Fibroblast of lung (primary cell): ENCODE data around the gene FCRLB. TPM values are rescaled to one million over a fixed set of nuclear protein-coding genes. Genes with fewer than 3 reads are reported as not detected.
"Not testable (repeated sequence)": the region's sequence is repeated elsewhere in the genome, so short reads cannot be mapped to it uniquely, and the experiment has no call there.

ENCODE experiments used
- DNase-seq, 2 donors: peaks; one replicate each; pipeline versions ENCODE4 v3.0.0 to v3.0.0-alpha.2; 2010; ENCODE audit warnings: low read depth in 2 of 2
- H2AFZ ChIP-seq: 2 replicates; pipeline ENCODE4 v1.5.1; 2012; ENCODE audit warnings: low read length, control low read depth, inconsistent platforms
- H3K27ac ChIP-seq: 2 replicates; pipeline ENCODE4 v1.5.1; 2011; ENCODE audit warnings: low read length, control low read depth; ENCODE audit not compliant: insufficient read depth
- H3K27me3 ChIP-seq: 2 replicates; pipeline ENCODE4 v1.5.1; 2011; ENCODE audit warnings: mild to moderate bottlenecking, low read length; ENCODE audit not compliant: control insufficient read depth, insufficient read depth
- H3K36me3 ChIP-seq: 2 replicates; pipeline ENCODE4 v1.5.1; 2011; ENCODE audit warnings: low read length; ENCODE audit not compliant: control insufficient read depth, insufficient read depth
- H3K4me1 ChIP-seq: 2 replicates; pipeline ENCODE4 v1.5.1; 2011; ENCODE audit warnings: low read length; ENCODE audit not compliant: control insufficient read depth, insufficient read depth; ENCODE audit errors: extremely low read depth
- H3K4me2 ChIP-seq: 2 replicates; pipeline ENCODE4 v1.5.1; 2011; ENCODE audit warnings: low read length, control low read depth; ENCODE audit not compliant: insufficient read depth; ENCODE audit errors: extremely low read depth
- H3K4me3 ChIP-seq, 4 experiments: fragments of 200-600 bp in 1 of 4; sonication (generic) in 1 of 4; replicated peaks in 1 of 4; 2 replicates each; pipeline ENCODE4 v1.5.1; 2011 to 2016; ENCODE audit warnings: low read length in 4 of 4, low read depth in 3 of 4, mild to moderate bottlenecking in 3 of 4, control low read depth in 2 of 4, inconsistent platforms in 1 of 4, mixed read lengths in 1 of 4; ENCODE audit not compliant: insufficient read depth in 1 of 4; ENCODE audit errors: control extremely low read depth in 1 of 4
- H3K79me2 ChIP-seq: 2 replicates; pipeline ENCODE4 v1.5.1; 2012; ENCODE audit warnings: mild to moderate bottlenecking, low read length, inconsistent platforms; ENCODE audit not compliant: control insufficient read depth, insufficient read depth
- H3K9ac ChIP-seq: 2 replicates; pipeline ENCODE4 v1.5.1; 2011; ENCODE audit warnings: mild to moderate bottlenecking, low read length, control low read depth; ENCODE audit not compliant: insufficient read depth
- H3K9me3 ChIP-seq: 2 replicates; pipeline ENCODE4 v1.5.1; 2012; ENCODE audit warnings: low read depth, low read length; ENCODE audit not compliant: control insufficient read depth, insufficient read depth
- H4K20me1 ChIP-seq: 2 replicates; pipeline ENCODE4 v1.5.1; 2011; ENCODE audit warnings: low read length; ENCODE audit not compliant: control insufficient read depth, insufficient read depth; ENCODE audit errors: extremely low read depth
- EZH2 ChIP-seq: IDR thresholded peaks from 2 replicates; pipeline ENCODE4 v1.5.1; 2012; ENCODE audit warnings: low read length, control low read depth, mild to moderate bottlenecking; ENCODE audit errors: missing control alignments
- polyA plus RNA-seq, 2 donors: library from polyadenylated mRNA; depleted of rRNA in 1 of 2; stranded (reverse) in 1 of 2; unstranded in 1 of 2; fragments of >200 nt; gene quantifications; 2 replicates each; pipeline ENCODE4 v1.2.1, GENCODE V29; 2011 to 2012; ENCODE audit warnings: missing spikeins in 1 of 2
- total RNA-seq: library from RNA; depleted of rRNA; stranded (reverse); fragments of >200 nt; gene quantifications from 2 replicates; pipeline ENCODE4 v1.2.1, GENCODE V29; 2014
- TF ChIP-seq, protein P1 (sequence below), 2 donors: IDR thresholded peaks in 1 of 2; conservative IDR thresholded peaks in 1 of 2; 1 replicate in 1 of 2; 2 replicates in 1 of 2; pipeline ENCODE4 v1.5.1; 2011 to 2012; ENCODE audit warnings: low read length in 2 of 2, control low read depth in 1 of 2, inconsistent platforms in 1 of 2, low read depth in 1 of 2, mild to moderate bottlenecking in 1 of 2

FCRLB gene
- total and polyA plus RNA-seq, 2 donors (not counting 1 experiment from before 2014, with no cell fraction given): 0.45 to 1.2 TPM

DNA sequence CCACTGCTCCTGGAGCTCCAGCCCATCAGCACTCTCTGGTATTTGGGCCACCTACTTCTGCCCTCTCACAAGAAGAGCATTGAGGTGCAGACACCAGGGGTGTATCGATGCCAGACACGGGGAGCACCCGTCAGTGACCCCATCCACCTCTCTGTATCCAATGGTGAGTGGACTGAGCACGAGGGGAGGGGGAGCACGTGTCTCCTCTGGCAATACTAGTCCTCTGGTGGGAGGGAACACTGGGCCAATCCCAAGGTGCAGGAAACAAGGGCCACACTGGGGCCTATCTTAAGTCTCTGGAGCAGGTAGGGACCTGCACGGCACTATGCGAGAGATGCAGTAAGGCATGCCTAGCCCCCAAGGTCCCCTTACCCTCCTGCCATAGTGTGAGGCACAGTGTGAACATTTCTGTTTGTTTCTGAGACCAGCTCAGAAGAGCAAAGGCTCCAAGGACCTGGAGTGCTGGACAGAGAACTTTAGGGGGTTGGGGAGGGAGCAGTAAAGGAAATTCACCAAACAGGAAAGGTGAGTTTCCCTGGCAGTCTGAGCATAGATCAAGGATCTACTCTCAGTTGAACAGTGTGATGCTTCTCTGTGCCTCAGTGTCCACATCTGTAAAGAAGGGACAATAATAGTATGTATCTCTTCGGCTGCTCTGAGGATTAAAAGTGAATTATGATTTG lies 2.3 kb downstream of the FCRLB start:
- TF ChIP-seq, protein P1, sequence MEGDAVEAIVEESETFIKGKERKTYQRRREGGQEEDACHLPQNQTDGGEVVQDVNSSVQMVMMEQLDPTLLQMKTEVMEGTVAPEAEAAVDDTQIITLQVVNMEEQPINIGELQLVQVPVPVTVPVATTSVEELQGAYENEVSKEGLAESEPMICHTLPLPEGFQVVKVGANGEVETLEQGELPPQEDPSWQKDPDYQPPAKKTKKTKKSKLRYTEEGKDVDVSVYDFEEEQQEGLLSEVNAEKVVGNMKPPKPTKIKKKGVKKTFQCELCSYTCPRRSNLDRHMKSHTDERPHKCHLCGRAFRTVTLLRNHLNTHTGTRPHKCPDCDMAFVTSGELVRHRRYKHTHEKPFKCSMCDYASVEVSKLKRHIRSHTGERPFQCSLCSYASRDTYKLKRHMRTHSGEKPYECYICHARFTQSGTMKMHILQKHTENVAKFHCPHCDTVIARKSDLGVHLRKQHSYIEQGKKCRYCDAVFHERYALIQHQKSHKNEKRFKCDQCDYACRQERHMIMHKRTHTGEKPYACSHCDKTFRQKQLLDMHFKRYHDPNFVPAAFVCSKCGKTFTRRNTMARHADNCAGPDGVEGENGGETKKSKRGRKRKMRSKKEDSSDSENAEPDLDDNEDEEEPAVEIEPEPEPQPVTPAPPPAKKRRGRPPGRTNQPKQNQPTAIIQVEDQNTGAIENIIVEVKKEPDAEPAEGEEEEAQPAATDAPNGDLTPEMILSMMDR (conservative IDR thresholded peaks at IDR 0.05 in 1 of 2, IDR thresholded peaks at IDR 0.05 in 1 of 2; ENCODE audit: low read depth in 1 of 2, low read length in 2 of 2): no peak
- TF ChIP-seq EZH2: no peak
- Histone ChIP-seq H3K9ac (no peak overlapping the region), H3K9me3 (no peaks in the 10 kb centered on the region), H4K20me1 (no peaks in the 10 kb centered on the region), H3K4me1 (peaks cover 11% of the 10 kb centered on the region), H3K27me3 (no peaks in the 10 kb centered on the region), H3K4me2 (no peak overlapping the region), H3K79me2 (no peaks in the 10 kb centered on the region), H2AFZ (no peak overlapping the region), H3K4me3 (no peak overlapping the region), H3K36me3 (no peaks in the 10 kb centered on the region), H3K27ac (no peak overlapping the region)
- DNase-seq: no peak

DNA sequence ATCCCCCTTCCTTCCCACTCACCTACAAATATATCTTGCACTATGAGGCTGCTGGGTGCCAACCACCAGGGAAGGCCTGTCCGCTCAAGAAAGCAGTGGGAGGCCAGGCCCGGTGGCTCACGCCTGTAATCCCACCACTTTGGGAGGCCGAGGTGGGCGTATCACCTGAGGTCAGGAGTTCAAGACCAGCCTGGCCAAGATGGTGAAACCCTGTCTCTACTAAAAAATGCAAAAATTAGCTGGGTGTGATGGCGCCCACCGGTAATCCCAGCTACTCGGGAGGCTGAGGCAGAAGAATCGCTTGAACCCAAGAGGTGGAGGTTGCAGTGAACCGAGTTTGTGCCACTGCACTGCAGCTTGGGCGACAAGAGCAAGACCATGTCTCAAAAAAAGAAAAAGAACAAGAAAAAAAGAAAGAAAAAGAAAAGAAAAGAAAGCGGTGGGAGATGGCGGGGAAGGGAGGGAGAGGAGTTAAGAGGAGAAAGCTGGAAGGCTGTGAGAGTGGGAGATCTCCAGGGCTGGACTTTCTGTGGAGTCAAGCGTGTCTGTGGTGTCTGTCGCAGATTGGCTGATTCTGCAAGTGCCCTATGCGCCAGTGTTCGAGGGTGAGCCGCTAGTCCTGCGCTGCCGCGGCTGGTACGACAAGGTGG lies 4.0 kb downstream of the FCRLB start:
- not testable (repeated sequence) for H3K9me3 ChIP-seq, DNase-seq, H4K20me1 ChIP-seq, H3K27me3 ChIP-seq, H3K79me2 ChIP-seq, H3K36me3 ChIP-seq
- peak overlapping the region; percentile 91 for H2AFZ ChIP-seq
- H3K27ac ChIP-seq: peak overlapping the region; percentile 84
- H3K4me1 ChIP-seq: peaks cover 11% of the 10 kb centered on the region
- H3K4me3 ChIP-seq: peak overlapping the region; percentile 71 to 90 (median 82)
- H3K9ac ChIP-seq: peak overlapping the region; percentile 86
- peak overlapping the region; percentile 92 for H3K4me2 ChIP-seq

DNA sequence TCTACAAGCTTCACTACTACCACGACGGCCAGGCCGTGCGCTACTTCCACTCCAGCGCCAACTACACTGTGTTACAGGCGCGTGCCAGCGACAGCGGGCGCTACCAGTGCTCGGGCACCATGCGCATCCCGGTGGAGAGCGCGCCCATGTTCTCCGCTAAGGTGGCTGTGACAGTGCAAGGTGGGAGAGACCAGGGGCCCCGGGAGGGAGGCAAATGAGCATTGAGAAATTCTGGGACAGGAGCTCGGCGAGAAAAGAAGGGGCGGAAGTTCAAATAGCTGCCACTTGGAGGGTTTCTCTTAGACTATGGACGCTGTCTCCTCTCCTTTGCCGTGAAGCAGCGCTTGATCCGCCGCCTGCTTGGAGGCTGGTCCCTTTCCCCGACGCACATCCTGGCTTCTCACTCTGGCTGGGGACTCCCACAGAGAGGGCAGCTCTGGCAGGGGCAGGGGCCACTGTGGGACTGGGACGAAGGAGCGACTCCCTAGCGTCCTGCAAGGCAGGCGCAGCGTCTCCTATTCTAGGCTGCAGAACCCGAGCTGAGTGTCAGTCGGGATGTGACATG lies 4.6 kb downstream of the FCRLB start:
- H3K9ac ChIP-seq: peak overlapping the region; percentile 86
- H4K20me1 ChIP-seq: no peaks in the 10 kb centered on the region
- no peaks in the 10 kb centered on the region for H3K27me3 ChIP-seq
- peak overlapping the region; percentile 91 for H2AFZ ChIP-seq
- H3K79me2 ChIP-seq: no peaks in the 10 kb centered on the region
- peak overlapping the region; percentile 71 to 90 (median 82) for H3K4me3 ChIP-seq
- DNase-seq: peak; percentile 43 to 56
- no peaks in the 10 kb centered on the region for H3K9me3 ChIP-seq
- no peak for TF ChIP-seq EZH2
- TF ChIP-seq, protein P1 (conservative IDR thresholded peaks at IDR 0.05 in 1 of 2, IDR thresholded peaks at IDR 0.05 in 1 of 2; ENCODE audit: low read depth in 1 of 2, low read length in 2 of 2): peak; percentile 46 to 49
- H3K4me1 ChIP-seq: peaks cover 11% of the 10 kb centered on the region
- H3K4me2 ChIP-seq: peak overlapping the region; percentile 92
- H3K27ac ChIP-seq: peak overlapping the region; percentile 84
- no peaks in the 10 kb centered on the region for H3K36me3 ChIP-seq
